22Rv1 (cell line): ENCODE results near the gene PTGR3.

Experiments
- CTCF ChIP-seq: fragments of 450-650 bp; IDR thresholded peaks from 2 replicates; pipeline ENCODE4 v1.5.1; 2017; ENCODE audit warnings: mild to moderate bottlenecking
- ZFX ChIP-seq: fragments of 450-650 bp; IDR thresholded peaks from 2 replicates; pipeline ENCODE4 v1.6.1; 2017; ENCODE audit warnings: antibody characterized with exemption, borderline replicate concordance

- TF ChIP-seq CTCF (no peak), ZFX (no peak)
Observed at GRCh38 chr18:75257605-75258004, 48.7 kb upstream of the PTGR3 start.
